GM23338 (cell line): ENCODE measurements around the gene OR4D2. TPM values are rescaled to one million over a fixed set of nuclear protein-coding genes. Genes with fewer than 3 reads are reported as not detected.

Source experiments
- ATAC-seq: fragments of 200-7000 bp; cut with Tn5 transposase; 3 replicates; pipeline ENCODE4 v1.9.1; 2020
- DNase-seq: peaks from one replicate; pipeline ENCODE4 v3.0.0-alpha.2; 2015; ENCODE audit warnings: low spot score
- H2AFZ ChIP-seq: fragments of 200-600 bp; sonication (generic); 2 replicates; pipeline ENCODE4 v1.8.0; 2016; ENCODE audit warnings: antibody characterized with exemption, mild to moderate bottlenecking, moderate library complexity
- H3F3A ChIP-seq: fragments of 200-600 bp; sonication (generic); replicated peaks from 2 replicates; pipeline ENCODE4 v1.8.0; 2017; ENCODE audit warnings: antibody characterized with exemption, mixed run types, low read depth
- H3K27ac ChIP-seq: fragments of 200-600 bp; sonication (generic); 2 replicates; pipeline ENCODE4 v1.6.1; 2016; ENCODE audit warnings: low read depth
- H3K27me3 ChIP-seq: fragments of 200-600 bp; sonication (generic); 2 replicates; pipeline ENCODE4 v1.8.0; 2016; ENCODE audit warnings: mild to moderate bottlenecking, mixed run types, moderate library complexity; ENCODE audit not compliant: insufficient read depth
- H3K36me3 ChIP-seq: fragments of 200-600 bp; sonication (generic); 2 replicates; pipeline ENCODE4 v1.8.0; 2016; ENCODE audit warnings: mild to moderate bottlenecking; ENCODE audit not compliant: insufficient read depth
- H3K4me1 ChIP-seq: fragments of 200-600 bp; sonication (generic); 2 replicates; pipeline ENCODE4 v1.8.0; 2016; ENCODE audit warnings: mild to moderate bottlenecking, moderate library complexity; ENCODE audit not compliant: insufficient read depth
- H3K4me2 ChIP-seq: fragments of 200-600 bp; sonication (generic); 2 replicates; pipeline ENCODE4 v1.7.1; 2017; ENCODE audit warnings: mixed run types
- H3K4me3 ChIP-seq: fragments of 200-600 bp; sonication (generic); 2 replicates; pipeline ENCODE4 v1.6.1; 2016; ENCODE audit warnings: mixed run types
- H3K79me2 ChIP-seq: fragments of 200-600 bp; sonication (generic); replicated peaks from 2 replicates; pipeline ENCODE4 v1.8.0; 2017; ENCODE audit warnings: mild to moderate bottlenecking; ENCODE audit not compliant: insufficient read depth
- H3K9me2 ChIP-seq: fragments of 200-600 bp; sonication (generic); 2 replicates; pipeline ENCODE4 v1.8.0; 2017; ENCODE audit not compliant: insufficient read depth
- H4K20me1 ChIP-seq: fragments of 200-600 bp; sonication (generic); replicated peaks from 2 replicates; pipeline ENCODE4 v1.8.0; 2017; ENCODE audit warnings: mild to moderate bottlenecking; ENCODE audit not compliant: insufficient read depth
- H3K27ac Mint-ChIP-seq: 2 replicates; pipeline ENCODE4 v1.8.0; 2020; ENCODE audit warnings: inconsistent platforms, mild to moderate bottlenecking, moderate library complexity, mixed read lengths
- H3K27me3 Mint-ChIP-seq: 3 replicates; pipeline ENCODE4 v1.8.0; 2022; ENCODE audit warnings: low read depth, mild to moderate bottlenecking, moderate library complexity, mixed read lengths, inconsistent platforms; ENCODE audit not compliant: insufficient read depth, poor library complexity
- H3K36me3 Mint-ChIP-seq: 3 replicates; pipeline ENCODE4 v1.8.0; 2021; ENCODE audit warnings: low read depth, mild to moderate bottlenecking, inconsistent platforms, moderate library complexity, mixed read lengths
- H3K4me1 Mint-ChIP-seq: 3 replicates; pipeline ENCODE4 v1.8.0; 2020; ENCODE audit warnings: mild to moderate bottlenecking, inconsistent platforms, mixed read lengths
- H3K4me3 Mint-ChIP-seq: 3 replicates; pipeline ENCODE4 v1.8.0; 2021; ENCODE audit warnings: moderate library complexity, mild to moderate bottlenecking, inconsistent platforms, mixed read lengths
- H3K9me3 Mint-ChIP-seq: 3 replicates; pipeline ENCODE4 v1.8.0; 2020; ENCODE audit warnings: moderate library complexity, mild to moderate bottlenecking, inconsistent platforms, mixed read lengths
- CREB1 ChIP-seq: fragments of 250-450 bp; sonication (Bioruptor Pico); IDR thresholded peaks from 2 replicates; pipeline ENCODE4 v1.5.0; 2020; ENCODE audit warnings: low read depth, mild to moderate bottlenecking, moderate library complexity
- CTCF ChIP-seq, 2 experiments: fragments of 200-600 bp in 1 of 2; sonication (generic) in 1 of 2; conservative IDR thresholded peaks; 2 replicates each; pipeline versions ENCODE4 v1.5.1 to v1.6.1; 2016 to 2017; ENCODE audit warnings: antibody characterized with exemption in 2 of 2, low read depth in 2 of 2, mild to moderate bottlenecking in 2 of 2, moderate library complexity in 1 of 2
- ETS1 ChIP-seq: IDR thresholded peaks from 2 replicates; pipeline ENCODE4 v1.6.1; 2016; ENCODE audit warnings: antibody characterized with exemption
- EZH2 ChIP-seq: fragments of 200-600 bp; sonication (generic); IDR thresholded peaks from one replicate; pipeline ENCODE4 v1.8.0; 2017; ENCODE audit warnings: antibody characterized with exemption, mild to moderate bottlenecking, low read depth; ENCODE audit not compliant: unreplicated experiment
- NANOG ChIP-seq: IDR thresholded peaks from 2 replicates; pipeline ENCODE4 v1.6.1; 2016; ENCODE audit warnings: antibody characterized with exemption, borderline replicate concordance
- ZNF114 ChIP-seq: fragments of 250-450 bp; sonication (Bioruptor Pico); IDR thresholded peaks from 2 replicates; pipeline ENCODE4 v1.5.0; 2020; ENCODE audit warnings: mild to moderate bottlenecking, moderate library complexity
- ZNF331 ChIP-seq: fragments of 250-450 bp; sonication (Bioruptor Pico); IDR thresholded peaks from 2 replicates; pipeline ENCODE4 v1.5.0; 2020; ENCODE audit warnings: low read depth, mild to moderate bottlenecking, moderate library complexity
- ZNF462 ChIP-seq: fragments of 250-450 bp; sonication (Bioruptor Pico); IDR thresholded peaks from 2 replicates; pipeline ENCODE4 v1.5.0; 2020; ENCODE audit warnings: mild to moderate bottlenecking, moderate library complexity
- polyA plus RNA-seq: library from polyadenylated mRNA; unstranded; fragments of >200 nt; fragmentation: Nextera tagmentation; extraction: Ambion mirVana; gene quantifications from 2 replicates; pipeline ENCODE4 v1.2.1, GENCODE V29; 2016
- total RNA-seq: library from RNA; depleted of rRNA; stranded (reverse); fragments of >200 nt; shearing (Covaris generic); gene quantifications from 2 replicates; pipeline ENCODE4 v1.2.3, GENCODE V29; 2014

OR4D2 gene
- total and polyA plus RNA-seq, 2 experiments from 2014 or later: not detected

- no peak for TF ChIP-seq NANOG
- TF ChIP-seq CTCF (conservative IDR thresholded peaks at IDR 0.05; ENCODE audit: low read depth in 2 of 2): no peak
- TF ChIP-seq ZNF331 (CRISPR knock-in tag): no peak
- TF ChIP-seq ZNF462 (CRISPR knock-in tag): no peak
- TF ChIP-seq EZH2: no peak
- no peak for TF ChIP-seq CREB1
- no peak for TF ChIP-seq ZNF114 (CRISPR knock-in tag)
- no peak for TF ChIP-seq ETS1
- H3K27ac ChIP-seq: no peak overlapping the region
- DNase-seq (no peak), ATAC-seq (no peak)
- no peaks in the 10 kb centered on the region for H3K79me2 ChIP-seq
- no peak overlapping the region for H2AFZ ChIP-seq
- no peak overlapping the region for H3K4me3 ChIP-seq
- Mint-ChIP-seq H3K36me3 (no peaks in the 10 kb centered on the region), H3K4me1 (peaks cover 2% of the 10 kb centered on the region; the same call in 2 of the 3 replicates), H3K27ac (no peak overlapping the region), H3K4me3 (no peak overlapping the region), H3K27me3 (peaks cover 16% of the 10 kb centered on the region), H3K9me3 (no peaks in the 10 kb centered on the region)
- no peaks in the 10 kb centered on the region for H4K20me1 ChIP-seq
- no peaks in the 10 kb centered on the region for H3K9me2 ChIP-seq
- no peaks in the 10 kb centered on the region for H3F3A ChIP-seq
- no peaks in the 10 kb centered on the region for H3K4me1 ChIP-seq
- H3K36me3 ChIP-seq: no peaks in the 10 kb centered on the region
- no peak overlapping the region for H3K4me2 ChIP-seq
- H3K27me3 ChIP-seq: no peaks in the 10 kb centered on the region
Observed at GRCh38 chr17:58189436-58190146, 22.8 kb downstream of the OR4D2 start.
